Jurkat, Clone E6-1 (cell line): ENCODE data around the gene DCDC1.
"Not testable (repeated sequence)": the region's sequence is repeated elsewhere in the genome, so short reads cannot be mapped to it uniquely, and the experiment has no call there.

ENCODE experiments used
- DNase-seq: peaks from one replicate; pipeline ENCODE4 v3.0.0-alpha.2; 2011; ENCODE audit warnings: low read depth, low spot score
- H3K4me3 ChIP-seq: 2 replicates; pipeline ENCODE4 v1.5.1; 2011; ENCODE audit warnings: mild to moderate bottlenecking, low read length, control low read depth, moderate library complexity

DCDC1 gene

GRCh38 chr11:30947715-30948114 lies 421.8 kb downstream of the DCDC1 start:
- DNase-seq, H3K4me3 ChIP-seq: not testable (repeated sequence)

- no peak overlapping the region for H3K4me3 ChIP-seq
- DNase-seq, result no peak
These were observed 430.7 kb downstream of the DCDC1 start for GRCh38 chr11:30938810-30939209.

DNA sequence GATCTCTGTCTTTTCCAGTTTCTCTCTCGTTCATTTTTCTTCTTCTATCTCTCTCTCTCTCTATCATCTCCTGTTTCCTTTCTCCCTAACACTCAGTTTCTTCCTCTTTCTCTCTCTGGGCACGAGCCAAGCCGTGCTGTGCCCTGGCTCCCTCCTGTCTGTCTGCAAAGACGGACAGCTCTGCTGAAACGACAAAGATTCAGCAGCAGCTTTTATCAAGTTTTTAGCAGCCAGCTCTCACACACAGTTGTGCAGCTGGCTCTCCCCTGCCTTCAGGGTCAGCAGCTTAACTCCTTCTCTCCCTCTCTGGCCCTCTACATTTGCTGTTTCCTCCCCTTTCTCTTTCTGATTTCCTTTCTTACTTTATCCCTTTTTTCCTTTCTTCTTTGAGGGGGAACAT lies 431.4 kb downstream of the DCDC1 start:
- no peak for DNase-seq

DNA sequence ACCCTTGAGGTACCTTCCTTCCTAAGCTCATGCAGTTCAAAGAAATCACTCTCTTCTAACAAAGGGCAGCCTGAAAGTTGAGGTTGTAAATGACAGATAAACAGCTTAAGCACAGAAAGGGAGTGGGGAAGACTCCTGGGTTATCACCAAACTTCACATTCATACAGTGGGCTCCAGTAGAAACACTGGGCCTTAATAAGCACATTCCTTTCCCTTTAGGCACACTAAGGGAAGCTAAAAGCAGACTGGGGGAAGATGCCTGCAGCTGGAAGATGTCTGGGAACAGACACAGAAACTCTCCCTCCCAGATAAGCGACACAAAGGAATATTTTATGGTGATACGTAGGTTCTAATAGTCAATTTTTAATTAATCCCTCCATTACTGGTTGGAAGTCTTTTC lies 433.0 kb downstream of the DCDC1 start:
- DNase-seq, result no peak
- no peak overlapping the region for H3K4me3 ChIP-seq

More for the DNA sequence above, 431.4 kb downstream of the DCDC1 start:
- no peak overlapping the region for H3K4me3 ChIP-seq

DNA sequence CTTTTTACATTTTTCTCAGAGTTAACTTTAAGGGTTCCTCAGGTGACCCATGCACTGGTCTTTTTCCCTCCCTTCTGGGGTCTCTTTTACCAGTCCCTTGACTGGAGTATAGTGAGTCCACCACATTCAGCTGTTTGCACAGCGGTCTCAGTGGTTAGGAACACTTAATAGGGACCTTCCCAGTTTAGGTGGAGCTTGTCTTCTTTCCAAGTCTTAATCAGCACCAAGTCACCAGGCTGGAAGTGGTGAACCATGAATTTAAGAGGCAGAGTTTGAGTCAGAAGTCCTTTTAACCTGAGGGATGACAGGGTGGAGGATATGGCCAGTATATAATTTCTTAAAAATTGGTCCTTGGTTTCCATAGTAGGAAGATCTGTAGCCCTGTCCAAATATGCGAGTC lies 433.7 kb downstream of the DCDC1 start:
- no peak for DNase-seq
- H3K4me3 ChIP-seq, result no peak overlapping the region

GRCh38 chr11:30926130-30926529 lies 443.4 kb downstream of the DCDC1 start:
- no peak for DNase-seq
- no peak overlapping the region for H3K4me3 ChIP-seq

GRCh38 chr11:30921811-30922210 lies 447.7 kb downstream of the DCDC1 start:
- no peak for DNase-seq

GRCh38 chr11:30919389-30920152 lies 450.0 kb downstream of the DCDC1 start:
- no peak overlapping the region for H3K4me3 ChIP-seq
- DNase-seq, result no peak

More at GRCh38 chr11:30921811-30922210, 447.7 kb downstream of the DCDC1 start:
- no peak overlapping the region for H3K4me3 ChIP-seq

- DNase-seq, result peak; percentile 57
- H3K4me3 ChIP-seq, result no peak overlapping the region
These were observed 451.6 kb downstream of the DCDC1 start for GRCh38 chr11:30917859-30918478.

DNA sequence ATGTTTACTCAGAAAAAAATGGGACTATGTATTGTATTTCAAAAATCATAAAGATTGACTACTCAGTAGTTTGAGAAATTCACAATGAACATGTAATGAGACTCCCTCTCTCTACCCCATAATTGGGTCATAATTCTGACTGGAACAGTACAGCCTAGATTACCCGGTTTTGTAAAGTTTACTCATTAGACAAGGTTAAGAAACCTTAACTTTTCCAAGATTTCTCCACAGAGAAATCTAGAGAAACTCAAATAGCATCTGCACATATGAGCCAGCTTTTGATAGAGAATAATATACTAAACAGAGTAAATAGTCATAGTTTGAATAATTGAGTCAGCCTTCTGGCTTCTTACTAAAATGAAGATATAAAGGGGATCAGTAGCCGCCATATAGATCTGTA lies 452.3 kb downstream of the DCDC1 start:
- H3K4me3 ChIP-seq, result no peak overlapping the region
- no peak for DNase-seq

- no peak overlapping the region for H3K4me3 ChIP-seq
- DNase-seq, result no peak
These were observed 452.8 kb downstream of the DCDC1 start for GRCh38 chr11:30916764-30917163.

- DNase-seq, result peak; percentile 17
- no peak overlapping the region for H3K4me3 ChIP-seq
These were observed 455.3 kb downstream of the DCDC1 start for GRCh38 chr11:30914143-30914762.

DNA sequence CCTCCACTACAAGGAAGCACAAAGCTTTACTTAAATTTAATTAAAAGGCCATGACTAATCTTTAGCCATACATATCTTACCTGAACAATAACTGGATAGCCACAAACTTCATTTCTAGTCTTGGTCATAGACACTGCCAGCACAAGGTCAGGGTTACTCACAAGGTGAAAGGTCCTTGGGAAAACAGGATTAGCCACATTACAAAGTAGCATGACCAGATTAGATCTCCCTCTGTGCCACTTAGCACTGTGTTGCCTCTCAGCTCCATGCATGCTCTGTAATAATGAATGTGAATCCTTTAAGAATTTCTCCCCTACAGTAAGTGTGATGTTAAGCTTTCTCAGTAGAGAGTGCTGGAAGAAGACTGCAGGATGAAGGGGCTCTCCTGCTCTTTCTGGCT lies 458.3 kb downstream of the DCDC1 start:
- no peak overlapping the region for H3K4me3 ChIP-seq
- DNase-seq, result no peak

DNA sequence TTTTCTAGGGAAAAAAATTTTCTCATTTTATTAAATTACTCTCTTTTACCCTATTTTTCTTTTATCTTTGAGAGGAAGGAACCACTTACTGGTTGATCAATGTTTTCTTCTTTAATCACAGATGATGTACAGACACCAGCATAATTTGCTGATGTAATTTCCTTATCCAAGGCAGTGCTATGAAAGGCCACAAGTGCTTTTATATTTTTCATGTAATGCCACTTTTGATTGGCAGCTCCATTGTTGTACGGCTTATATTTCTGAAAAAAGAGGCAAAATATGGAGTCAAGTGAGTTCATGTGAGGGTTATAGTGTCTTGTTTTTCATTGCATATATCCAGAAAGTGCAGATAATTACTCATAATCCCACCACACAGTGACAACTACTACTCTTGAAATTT lies 460.7 kb downstream of the DCDC1 start:
- H3K4me3 ChIP-seq, result no peak overlapping the region
- no peak for DNase-seq

DNA sequence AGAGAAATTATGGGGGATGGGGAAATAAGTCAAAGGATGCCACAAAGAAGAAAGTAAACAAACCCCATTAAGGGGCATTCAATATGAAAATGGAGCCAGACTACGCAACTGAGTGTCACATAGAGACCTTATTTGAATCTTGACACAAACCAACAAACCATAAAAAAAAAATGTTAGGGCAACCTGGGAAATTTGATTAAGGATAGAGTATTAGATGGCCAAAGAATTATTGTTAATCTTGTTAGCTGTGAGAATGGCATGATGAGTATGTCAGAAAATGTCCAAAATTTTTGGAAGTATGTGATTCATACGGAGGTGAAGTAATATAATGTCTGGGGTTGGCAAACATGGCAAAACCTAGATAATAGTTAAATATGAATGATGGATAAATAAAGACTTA lies 461.3 kb downstream of the DCDC1 start:
- no peak for DNase-seq
- H3K4me3 ChIP-seq, result no peak overlapping the region

GRCh38 chr11:30902929-30903328 lies 466.6 kb downstream of the DCDC1 start:
- DNase-seq, result no peak
- H3K4me3 ChIP-seq, result no peak overlapping the region

- H3K4me3 ChIP-seq, result no peak overlapping the region
- no peak for DNase-seq
These were observed 474.5 kb downstream of the DCDC1 start for GRCh38 chr11:30895046-30895445.

- DNase-seq, result no peak
- no peak overlapping the region for H3K4me3 ChIP-seq
These were observed 476.2 kb downstream of the DCDC1 start for GRCh38 chr11:30893318-30893717.

DNA sequence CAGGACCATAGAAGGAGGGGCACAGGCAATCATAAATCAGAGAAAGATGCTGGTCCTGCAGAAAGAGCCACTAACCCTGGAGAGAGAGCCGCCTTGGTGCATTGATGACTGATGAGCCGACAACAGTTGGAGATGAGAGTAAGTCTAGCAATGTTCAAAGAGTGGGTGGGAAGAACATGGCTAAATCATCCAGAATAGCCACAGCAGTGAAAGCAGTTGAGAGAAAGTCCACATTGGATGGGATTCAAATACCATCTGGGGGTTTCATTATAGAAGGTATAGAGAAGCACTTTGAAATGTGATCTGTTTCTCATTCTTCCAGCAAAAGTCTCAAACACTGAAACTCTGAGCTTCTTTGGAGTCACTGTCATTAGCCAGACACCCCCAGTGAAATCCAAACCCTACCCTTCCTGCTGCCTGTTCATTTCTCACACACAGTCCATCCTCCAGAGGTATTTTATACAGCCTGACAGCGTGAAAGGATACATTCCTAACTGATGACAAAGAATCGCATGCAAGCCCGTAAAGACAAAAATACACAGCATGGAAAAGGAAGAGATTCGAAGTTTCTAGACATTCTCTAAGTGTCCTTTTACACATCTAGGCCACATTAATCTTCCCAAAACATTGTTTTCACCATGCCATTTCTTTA lies 480.3 kb downstream of the DCDC1 start:
- H3K4me3 ChIP-seq, result no peak overlapping the region
- no peak for DNase-seq
